A549 (cell line): ENCODE measurements around the gene RGS2.

Experiments used
- CTCF ChIP-seq: fragments of >200 bp; sonication (Bioruptor Twin); formaldehyde crosslinking; IDR thresholded peaks from 3 replicates; pipeline ENCODE4 v1.5.1; 2016
- HES2 ChIP-seq: fragments of >200 bp; sonication (Bioruptor Twin); formaldehyde crosslinking; IDR thresholded peaks from 2 replicates; pipeline ENCODE4 v1.6.1; 2016
- MAX ChIP-seq: IDR thresholded peaks from 2 replicates; pipeline ENCODE4 v1.6.1; 2012
- MYC ChIP-seq: IDR thresholded peaks from 2 replicates; pipeline ENCODE4 v1.6.1; 2012; ENCODE audit warnings: mild to moderate bottlenecking, inconsistent platforms, low read length, improper control_type of control experiment, borderline replicate concordance
- NFE2L2 ChIP-seq: fragments of 150-350 bp; conservative IDR thresholded peaks from 2 replicates; pipeline ENCODE4 v1.6.1; 2014; ENCODE audit warnings: low read length
- POLR2A ChIP-seq: IDR thresholded peaks from 2 replicates; pipeline ENCODE4 v1.6.1; 2012; ENCODE audit warnings: mild to moderate bottlenecking, low read length
- REST ChIP-seq: fragments of 200-600 bp; sonication (generic); IDR thresholded peaks from 2 replicates; pipeline ENCODE4 v1.6.1; 2016; ENCODE audit warnings: antibody characterized with exemption, mild to moderate bottlenecking, moderate library complexity
- SMC3 ChIP-seq: fragments of >200 bp; sonication (Bioruptor Twin); formaldehyde crosslinking; IDR thresholded peaks from 3 replicates; pipeline ENCODE4 v1.6.1; 2018; ENCODE audit warnings: inconsistent platforms

- no peak for TF ChIP-seq CTCF
- TF ChIP-seq MAX, result no peak
- TF ChIP-seq REST, result no peak
- TF ChIP-seq POLR2A, result no peak
- TF ChIP-seq HES2, result no peak
- no peak for TF ChIP-seq NFE2L2
- no peak for TF ChIP-seq MYC
- no peak for TF ChIP-seq SMC3
Observed at GRCh38 chr1:192766876-192767275, 42.0 kb upstream of the RGS2 start.
